GM19467 (cell line): ENCODE data around the gene CDC73.
"Not testable (repeated sequence)": the region's sequence is repeated elsewhere in the genome, so short reads cannot be mapped to it uniquely, and the experiment has no call there.

Source experiments
- ATAC-seq: cut with Tn5 transposase; IDR thresholded peaks from one replicate; pipeline ENCODE4 v1.9.1; 2021; ENCODE audit warnings: mild to moderate bottlenecking, moderate library complexity; ENCODE audit not compliant: unreplicated experiment

The CDC73 gene

DNA sequence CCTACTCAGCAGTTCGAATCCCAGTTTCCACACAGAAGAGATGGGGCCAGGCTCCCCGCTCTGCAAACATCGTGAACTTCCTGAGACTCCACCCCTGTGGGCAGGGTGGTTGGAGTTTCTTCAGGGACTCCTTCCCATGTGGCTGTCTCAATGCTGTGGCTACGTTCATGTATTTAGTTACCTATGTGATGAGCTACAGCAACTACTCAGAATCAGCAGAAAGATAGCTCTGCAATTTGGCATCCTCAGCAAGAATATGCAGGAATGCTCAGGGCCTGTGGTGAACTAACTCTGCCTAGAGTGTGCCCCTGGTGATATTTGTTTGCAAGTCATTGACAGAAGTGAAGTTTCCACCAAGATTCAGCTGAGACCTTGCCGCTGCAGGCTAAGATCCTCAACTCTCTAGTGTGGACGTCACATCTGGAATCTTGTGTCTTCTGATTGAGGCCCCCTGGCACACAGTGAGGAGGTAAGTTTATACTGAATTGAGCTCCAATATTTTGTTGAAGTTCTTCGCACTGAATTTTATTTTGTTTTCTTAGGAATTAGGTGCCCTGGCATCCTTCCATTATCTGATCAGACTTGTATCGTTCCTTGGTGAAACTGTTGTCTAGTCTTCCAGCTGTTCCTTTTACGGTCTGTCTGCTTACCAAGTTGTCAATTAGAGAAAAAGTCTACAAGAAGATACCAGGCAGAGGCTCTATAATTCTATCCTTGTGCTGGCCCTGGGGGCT lies 8.4 kb upstream of the CDC73 start:
- ATAC-seq: no peak

DNA sequence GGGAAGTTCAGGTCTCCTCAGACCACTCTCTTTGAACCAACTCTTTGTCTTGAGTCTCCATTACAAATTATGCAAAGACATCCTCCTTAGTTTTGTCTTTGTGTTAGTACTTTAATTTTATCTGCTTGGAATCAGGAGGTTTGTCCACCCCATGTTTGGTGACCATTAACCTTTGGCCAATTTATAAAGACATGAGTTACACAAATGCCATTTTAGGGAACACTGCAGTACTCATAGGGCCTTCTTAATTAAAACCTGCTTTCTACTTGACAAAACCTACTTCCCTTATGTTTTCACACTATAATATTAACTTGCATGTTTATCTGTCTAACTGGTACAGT lies 7.9 kb upstream of the CDC73 start:
- ATAC-seq: no peak

DNA sequence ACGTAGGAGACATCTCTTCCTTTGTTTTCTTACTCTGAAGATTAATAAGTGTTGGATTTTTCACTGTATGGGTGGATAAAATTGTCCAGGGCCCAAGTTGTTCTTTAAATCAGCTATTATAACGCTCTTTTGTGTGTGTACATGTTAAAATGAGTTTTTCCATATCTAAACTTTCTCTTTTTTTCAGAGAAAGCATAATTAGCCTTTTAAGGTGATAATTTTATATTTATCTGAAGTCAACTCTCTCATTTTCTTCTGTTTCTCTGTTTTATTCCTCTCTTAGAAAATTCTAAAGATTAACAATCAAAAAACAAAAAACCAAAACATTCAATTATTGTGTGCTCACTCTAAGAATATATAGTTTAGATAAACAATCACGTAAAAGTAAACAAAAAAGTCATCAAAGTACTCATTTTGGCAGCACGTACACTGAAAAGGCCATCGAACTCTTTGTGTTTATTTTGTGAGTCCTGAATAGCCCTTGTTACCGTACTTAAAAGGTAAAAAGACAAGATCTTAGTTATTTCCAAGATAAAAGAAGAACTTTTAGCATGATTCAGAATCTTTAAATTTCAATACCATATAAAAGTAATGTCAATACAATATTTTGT lies 7.2 kb upstream of the CDC73 start:
- ATAC-seq: no peak

DNA sequence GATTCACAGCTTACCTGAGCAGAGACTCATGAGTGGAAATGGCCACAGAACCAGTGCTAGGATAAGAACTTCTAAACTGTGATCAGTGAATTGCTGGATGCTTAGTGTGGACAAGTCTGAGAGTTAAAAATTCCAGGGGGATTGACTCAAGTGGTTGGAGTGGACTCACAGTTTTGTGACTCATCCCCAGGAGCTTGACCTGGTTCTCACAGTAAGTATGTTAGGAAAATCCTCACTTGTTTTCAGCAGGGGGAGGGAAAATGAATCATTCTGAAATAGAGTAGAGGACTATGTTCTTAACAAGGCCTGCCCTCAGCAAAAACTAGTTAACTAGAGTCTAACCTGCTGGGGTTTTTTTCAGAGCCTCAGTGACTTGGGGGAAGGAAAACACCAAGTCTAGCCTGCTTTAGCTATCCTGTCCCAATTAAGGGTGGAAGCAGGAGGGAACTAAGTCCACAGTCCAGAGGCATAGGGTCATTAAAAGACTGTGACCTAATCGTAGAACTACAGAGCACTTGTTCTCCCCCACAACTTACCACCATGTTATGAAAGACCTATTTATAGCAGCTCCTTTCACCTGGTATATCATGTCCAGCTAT lies 6.1 kb upstream of the CDC73 start:
- ATAC-seq: no peak

DNA sequence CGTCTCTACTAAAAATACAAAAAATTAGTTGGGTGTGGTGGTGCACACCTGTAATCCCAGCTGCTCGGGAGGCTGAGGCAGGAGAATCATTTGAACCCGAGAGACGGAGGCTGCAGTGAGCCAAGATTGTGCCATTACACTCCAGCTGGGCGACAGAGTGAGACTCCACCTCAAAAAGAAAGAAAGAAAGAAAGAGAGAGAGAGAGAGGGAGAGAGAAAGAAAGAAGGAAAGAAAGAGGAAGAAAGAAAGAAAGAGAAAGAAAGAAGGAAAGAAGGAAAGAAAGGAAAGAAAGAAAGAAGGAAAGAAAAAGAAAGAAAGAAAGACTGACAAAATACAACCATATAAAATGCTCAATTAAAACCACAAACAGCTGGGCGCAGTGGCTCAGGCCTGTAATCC lies 4.7 kb upstream of the CDC73 start:
- not testable (repeated sequence) for ATAC-seq

DNA sequence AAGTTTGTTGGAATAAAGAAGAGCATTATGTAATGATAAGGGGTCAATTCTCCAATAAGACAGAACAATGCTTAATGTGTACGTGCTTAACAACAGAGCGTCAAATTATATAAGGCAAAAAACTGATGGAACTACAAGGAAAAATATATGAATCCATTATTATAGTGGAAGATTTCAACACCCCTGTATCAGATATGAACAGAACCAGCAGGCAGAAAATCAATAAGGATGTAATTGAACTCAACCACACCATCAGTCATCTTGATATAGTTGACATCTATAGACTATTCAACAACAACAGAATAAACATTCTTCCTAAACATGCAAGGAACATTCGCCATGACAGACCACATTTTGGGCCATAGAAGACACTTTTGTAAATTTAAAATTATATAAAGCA lies 3.6 kb upstream of the CDC73 start:
- ATAC-seq: no peak

DNA sequence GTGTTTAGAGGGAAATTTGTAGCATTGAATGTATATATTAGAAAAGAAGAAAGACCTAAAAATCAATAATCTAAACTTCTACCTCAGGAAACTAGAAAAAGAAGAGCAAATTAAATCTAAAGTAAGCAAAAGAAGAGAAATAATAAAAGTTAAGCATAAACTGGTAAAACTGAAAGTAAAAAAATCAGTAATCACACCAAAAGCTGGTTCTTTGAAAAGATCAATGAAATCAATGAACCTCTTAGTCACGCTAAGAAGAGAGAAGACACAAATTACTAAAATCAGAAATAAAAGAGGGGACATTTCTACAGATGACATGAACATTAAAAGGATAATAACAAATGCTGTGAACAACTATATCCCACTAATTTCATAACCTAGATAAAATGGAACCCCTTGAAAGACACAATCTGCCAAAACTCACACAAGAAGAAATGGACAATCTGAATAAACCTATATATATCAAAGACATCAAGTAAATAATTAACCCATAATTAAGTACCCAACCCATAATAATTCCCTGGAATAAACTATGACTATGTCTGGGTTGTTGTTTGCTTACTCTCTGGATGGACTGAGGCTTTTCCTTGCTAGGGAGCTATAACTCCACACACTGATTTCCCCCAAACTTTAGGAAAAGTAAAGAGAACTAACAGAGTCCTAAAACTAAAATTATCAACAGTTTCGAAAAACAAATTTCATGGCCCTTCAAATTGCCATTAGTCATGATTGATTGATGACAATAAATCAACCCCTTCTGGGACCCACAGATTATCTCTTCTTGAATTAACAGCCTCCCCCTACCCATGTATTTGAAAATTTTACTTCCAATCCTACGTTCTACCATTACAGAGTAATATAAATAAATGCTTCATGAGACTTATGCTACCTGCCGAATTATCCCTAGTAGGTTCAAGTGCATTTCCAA lies 2.8 kb upstream of the CDC73 start:
- no peak for ATAC-seq

DNA sequence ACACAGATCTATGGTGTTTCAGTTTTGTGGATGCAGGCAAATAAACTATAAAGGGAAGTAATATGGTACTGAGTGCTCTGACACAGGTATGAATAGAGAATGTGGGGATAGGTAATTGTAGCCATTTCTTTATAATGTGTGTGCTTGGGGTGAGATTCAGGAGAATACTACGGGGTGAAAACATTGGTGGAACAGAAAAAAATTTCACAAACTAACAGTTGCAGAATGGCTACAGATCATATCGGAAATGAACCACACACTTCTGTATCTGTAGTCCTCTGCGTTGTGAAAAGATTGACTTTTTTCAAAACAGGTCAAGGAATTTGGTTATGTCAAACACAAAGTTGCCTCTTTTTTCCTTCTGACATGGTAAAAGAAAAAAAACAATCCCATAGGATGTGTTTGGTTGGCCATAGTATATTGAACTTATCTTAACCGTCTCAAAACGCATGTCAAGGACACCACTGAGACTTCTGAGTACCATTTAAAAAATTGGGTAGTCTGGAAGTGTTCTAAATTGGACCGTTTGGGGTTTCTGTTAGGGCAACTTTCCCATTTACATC lies 1.1 kb upstream of the CDC73 start:
- ATAC-seq: no peak

DNA sequence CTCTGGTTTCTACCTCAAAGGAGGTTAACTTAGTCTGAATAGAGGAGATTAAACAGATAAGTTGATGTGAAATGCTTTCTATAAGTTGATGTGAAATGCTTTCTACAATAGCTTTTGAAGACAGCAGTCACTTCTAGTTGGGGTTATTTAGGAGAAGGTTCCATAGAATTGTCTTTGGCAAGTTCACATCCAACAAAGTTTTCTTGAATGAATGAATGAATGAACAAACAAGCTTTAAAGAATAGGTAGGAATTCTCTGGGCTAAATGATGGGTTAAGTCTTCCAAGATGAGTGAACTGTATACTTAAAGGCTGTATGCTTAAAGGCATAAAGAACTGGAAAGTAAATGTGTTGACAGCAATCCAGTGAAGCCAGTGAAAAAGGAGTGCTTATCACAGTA lies 1.9 kb downstream of the CDC73 start:
- ATAC-seq: no peak

DNA sequence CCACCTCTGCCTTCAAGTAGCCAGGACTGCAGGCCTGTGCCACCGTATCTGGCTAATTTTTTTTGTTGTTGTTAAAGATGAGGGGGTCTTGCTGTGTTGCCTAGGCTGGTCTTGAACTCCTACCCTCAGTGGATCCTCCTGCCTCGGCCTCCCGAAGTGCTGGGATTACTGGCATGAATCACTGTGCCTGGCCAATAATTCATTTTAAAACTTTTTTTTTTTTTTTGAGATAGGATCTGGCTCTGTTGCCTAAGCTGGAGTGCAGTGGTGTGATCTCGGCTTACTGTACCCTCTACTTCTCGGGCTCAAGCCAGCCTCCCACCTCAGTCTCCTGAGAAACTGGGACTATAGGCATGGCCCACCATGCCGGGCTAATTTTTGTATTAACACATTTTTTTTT lies 3.5 kb downstream of the CDC73 start:
- ATAC-seq: no peak

DNA sequence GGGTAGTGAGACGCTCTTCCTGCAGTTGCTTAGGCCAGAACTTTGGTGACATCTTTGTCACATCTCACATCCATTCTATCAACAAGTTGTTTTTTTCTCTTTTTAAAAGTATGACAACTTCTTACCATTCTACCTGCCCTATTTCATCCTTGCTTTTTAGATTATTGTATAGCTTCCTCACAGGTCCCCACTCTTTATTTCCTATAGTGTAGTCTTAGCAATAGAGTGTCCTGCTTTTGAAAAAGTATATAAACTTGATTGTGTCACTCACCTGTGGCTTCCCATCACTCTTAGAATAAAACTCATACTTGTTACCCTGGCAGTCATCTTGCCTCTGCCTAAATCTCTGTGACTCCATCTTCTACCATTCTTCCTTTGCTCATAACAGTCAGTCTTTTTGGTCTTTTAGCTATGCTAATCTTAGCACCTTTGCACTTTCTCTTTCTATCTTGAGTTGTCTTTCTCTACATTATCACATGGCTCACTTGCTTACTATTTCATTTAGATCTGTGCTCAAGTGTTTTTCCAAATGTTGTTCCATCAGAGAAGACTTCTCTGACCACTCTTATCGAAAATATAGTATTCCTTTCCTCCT lies 9.5 kb downstream of the CDC73 start:
- no peak for ATAC-seq

DNA sequence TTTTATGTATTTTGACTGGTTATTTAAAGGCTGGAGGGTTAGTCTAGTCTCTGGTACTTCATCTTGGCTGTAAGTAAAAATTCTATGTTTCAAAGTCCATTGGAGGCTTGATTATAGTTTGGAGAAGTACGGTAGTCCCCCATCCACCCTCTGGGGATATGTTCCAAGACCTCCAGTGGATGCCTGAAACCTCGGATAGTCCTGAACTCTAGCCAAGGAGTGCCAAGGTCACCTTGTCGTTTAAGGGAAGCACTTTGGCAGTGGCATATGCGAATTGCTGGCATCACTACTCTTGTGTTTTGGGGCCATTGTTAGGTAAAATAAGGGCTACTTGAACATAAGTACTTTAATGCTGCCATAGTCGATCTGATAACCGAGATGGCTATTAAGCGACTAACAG lies 18.4 kb downstream of the CDC73 start:
- no peak for ATAC-seq

DNA sequence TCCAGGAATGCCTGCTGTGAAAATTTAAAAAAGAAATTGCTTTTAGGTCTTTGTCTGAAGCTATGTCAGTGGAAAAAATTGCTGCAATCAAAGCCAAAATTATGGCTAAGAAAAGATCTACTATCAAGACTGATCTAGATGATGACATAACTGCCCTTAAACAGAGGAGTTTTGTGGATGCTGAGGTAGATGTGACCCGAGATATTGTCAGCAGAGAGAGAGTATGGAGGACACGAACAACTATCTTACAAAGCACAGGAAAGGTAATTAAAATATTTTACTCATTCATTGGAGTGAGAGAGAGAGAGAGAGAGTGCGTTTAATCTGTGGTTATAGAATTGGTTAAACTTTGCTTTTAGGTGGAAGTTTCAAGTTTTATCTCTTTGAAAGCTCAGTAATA lies 20.0 kb downstream of the CDC73 start:
- ATAC-seq: no peak

DNA sequence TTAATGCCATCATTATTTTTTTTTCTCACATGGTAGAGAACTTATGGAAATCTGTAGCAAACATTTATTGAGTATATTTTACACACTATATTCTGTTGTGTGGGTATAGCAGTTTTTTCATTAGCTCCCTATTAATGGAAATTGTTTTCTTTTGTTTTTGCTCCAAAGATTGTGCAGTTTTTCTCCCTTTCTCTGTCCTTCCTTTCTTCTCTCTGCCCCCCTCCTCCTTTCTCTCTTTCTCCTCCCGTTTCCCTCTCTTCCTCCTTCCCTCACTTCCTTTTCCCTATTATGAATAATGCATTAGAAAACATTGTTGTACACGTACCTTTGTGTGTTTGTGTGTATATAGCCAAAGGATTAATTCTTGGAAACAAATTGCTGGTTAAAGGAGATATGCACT lies 20.6 kb downstream of the CDC73 start:
- no peak for ATAC-seq

DNA sequence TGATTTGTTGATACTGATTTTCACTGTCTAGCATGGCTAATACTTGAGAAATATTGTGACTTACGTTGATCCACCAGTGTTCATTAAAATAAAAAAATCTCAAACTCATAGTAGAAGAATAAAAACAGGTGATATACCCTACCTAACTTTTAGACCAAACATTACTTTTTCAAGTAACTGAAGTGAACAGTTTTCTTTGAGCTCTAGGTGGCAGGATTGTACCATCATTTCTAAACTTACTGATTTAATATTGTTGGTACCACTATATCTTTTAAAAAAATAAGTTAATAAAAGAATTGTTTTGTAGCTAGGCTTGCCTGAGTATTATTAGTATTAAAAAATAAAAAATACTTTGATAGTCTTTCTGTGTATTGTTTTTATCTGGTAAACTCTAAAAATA lies 21.5 kb downstream of the CDC73 start:
- no peak for ATAC-seq

DNA sequence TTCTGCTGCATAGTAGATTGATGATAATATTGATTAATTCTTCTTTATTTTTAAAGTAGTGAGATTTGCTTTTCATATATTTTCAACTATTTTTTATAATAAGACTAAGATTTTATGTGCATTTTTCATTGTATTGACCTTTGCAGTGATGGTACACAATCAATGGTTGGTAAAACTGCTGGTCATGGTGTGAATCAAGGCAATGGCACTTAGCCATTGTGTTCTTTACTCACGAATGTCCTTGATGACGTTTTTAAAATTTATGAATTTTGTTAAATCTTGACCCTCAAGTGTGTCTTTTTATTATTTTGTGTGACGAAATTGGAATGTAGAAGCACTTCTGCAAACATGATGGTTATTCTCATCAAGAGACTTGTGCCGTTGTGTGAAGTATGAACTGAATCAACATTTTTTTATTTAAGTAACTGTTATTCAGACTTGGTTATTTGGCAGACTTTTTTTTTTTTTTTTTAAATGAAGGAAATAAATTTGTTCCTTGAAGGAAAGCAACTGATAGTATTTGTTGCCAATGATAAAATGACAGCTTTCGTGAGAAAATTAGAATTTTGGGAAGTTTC lies 22.6 kb downstream of the CDC73 start:
- ATAC-seq: no peak

DNA sequence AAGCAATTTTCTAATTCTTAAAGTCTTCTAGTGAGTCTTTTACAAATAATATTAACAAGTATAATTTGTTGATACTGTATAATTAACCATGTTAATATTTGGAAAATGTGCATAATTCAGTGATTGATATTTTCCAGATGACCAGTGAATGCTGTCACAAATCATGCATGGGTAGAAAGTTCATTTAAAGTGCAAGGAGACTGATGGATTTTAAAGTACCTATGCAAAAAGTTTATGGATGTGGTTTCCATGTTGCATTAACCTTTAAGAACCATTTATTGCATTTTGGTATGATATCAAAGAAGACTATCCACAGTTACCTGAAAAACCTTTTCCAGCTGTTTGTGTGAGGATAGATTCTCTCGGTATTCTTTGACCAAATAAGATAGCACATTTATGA lies 23.2 kb downstream of the CDC73 start:
- ATAC-seq: no peak

DNA sequence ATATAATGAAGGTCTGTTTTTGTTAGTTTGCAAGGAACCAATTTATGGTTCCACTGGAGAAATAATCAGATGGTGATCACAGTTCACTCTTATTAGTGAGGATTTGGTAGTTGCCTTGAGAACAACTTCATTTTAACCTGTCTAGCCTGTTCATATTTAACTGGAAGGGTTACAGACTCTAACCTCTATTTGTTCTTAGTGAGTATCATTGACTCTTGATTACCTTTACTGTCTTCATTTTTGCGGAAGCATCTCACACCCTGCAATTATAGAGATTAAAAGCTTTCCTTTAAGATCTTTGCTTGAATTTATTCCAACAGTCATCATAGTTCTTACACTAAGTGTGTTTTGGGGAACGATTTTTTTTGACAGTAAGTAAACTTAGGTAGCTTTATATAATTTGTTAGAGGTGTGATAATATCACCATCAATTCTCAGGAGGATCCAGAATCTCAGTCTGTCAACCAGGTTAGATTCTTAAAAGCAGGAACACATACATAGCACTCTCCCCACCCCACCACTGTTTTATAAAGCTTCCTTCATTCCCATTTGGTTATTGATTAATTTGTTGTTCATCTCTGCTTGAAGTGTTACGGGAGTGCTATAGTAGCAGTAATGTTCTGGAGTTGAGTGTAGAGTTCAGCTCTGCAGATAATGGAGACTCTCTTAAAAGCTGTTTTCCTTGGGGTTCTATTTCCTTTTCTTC lies 34.4 kb downstream of the CDC73 start:
- no peak for ATAC-seq

DNA sequence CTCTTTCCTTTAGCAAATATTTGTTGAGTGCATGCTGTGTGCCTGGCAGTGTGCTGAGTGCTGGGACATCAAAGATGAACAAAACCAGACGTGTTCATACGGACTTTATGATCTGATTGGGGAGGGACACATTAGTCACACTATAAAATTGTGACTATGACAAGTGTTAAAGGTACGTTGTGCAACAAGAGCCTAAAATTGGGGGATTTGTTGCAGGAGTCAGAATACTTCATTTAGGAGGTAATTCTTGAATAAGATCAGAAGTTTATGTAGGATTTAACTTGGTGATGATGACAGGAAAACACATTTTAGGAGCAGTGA lies 35.0 kb downstream of the CDC73 start:
- ATAC-seq: no peak

DNA sequence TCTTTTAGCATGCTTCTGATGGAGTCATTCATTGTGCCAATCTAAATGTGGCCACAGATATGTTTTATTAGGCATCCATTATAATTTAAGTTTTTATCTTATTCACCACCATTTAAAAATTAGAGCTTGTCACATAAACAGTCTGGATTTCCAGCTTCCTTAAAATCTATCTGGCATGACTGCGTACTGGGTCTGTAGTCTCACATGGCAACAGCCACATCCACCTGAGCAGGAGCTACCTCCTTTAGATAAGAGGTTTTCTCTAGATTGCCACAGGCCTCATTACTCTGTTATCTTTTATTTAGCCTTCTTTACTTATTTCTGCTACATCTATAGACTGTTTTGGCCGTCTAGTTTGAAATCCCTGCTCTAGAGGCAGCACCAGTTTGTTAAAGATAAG lies 35.5 kb downstream of the CDC73 start:
- no peak for ATAC-seq
